Transverse colon (tissue), 4 donors: ENCODE results near the gene LMF2. TPM values are rescaled to one million over a fixed set of nuclear protein-coding genes. Genes with fewer than 3 reads are reported as not detected.

Experiments
- DNase-seq: peaks from one replicate; pipeline ENCODE4 v3.0.0-alpha.2; 2019
- H3K27ac ChIP-seq, 4 donors: fragments of 200-600 bp; sonication (generic); 2 replicates each; pipeline ENCODE4 v1.5.1; 2016 to 2018; ENCODE audit warnings: inconsistent platforms in 4 of 4
- H3K27me3 ChIP-seq: fragments of 200-600 bp; sonication (generic); 2 replicates; pipeline ENCODE4 v1.5.1; 2017; ENCODE audit warnings: inconsistent platforms
- H3K36me3 ChIP-seq, 4 donors: fragments of 200-600 bp; sonication (generic); 2 replicates each; pipeline ENCODE4 v1.5.1; 2017 to 2019; ENCODE audit warnings: inconsistent platforms in 4 of 4
- H3K4me1 ChIP-seq, 4 donors: fragments of 200-600 bp; sonication (generic); 2 replicates each; pipeline ENCODE4 v1.5.1; 2017 to 2020; ENCODE audit warnings: inconsistent platforms in 4 of 4
- H3K4me3 ChIP-seq, 4 donors: fragments of 200-600 bp; sonication (generic); 1 replicate in 1 of 4; 2 replicates in 3 of 4; pipeline versions ENCODE4 v1.5.1 to v1.6.1; 2017 to 2019; ENCODE audit warnings: inconsistent platforms in 4 of 4
- H3K9me3 ChIP-seq, 2 donors: fragments of 200-600 bp; sonication (generic); 2 replicates each; pipeline ENCODE4 v1.5.1; 2017 to 2019; ENCODE audit warnings: inconsistent platforms in 2 of 2
- EP300 ChIP-seq: sonication (generic); formaldehyde crosslinking; IDR thresholded peaks from one replicate; pipeline ENCODE4 v1.6.1; 2017; ENCODE audit warnings: antibody characterized with exemption, low read depth
- POLR2A ChIP-seq: fragments of 450-650 bp; IDR thresholded peaks from one replicate; pipeline ENCODE4 v1.6.1; 2016; ENCODE audit warnings: antibody characterized with exemption, mild to moderate bottlenecking, moderate library complexity
- POLR2AphosphoS5 ChIP-seq, 3 donors: sonication (generic); formaldehyde crosslinking; IDR thresholded peaks; one replicate each; pipeline ENCODE4 v1.6.1; 2016; ENCODE audit warnings: antibody characterized with exemption in 3 of 3
- WGBS, 2 donors: methylation state at CpG; one replicate each; pipeline ENCODE4 v1.1.5; 2018; ENCODE audit warnings: low coverage in 1 of 2; 5-methylcytosine and 5-hydroxymethylcytosine counted together
- in situ Hi-C, 4 donors: fragments of 200-750 bp; cut with MboI; loops; one replicate each; pipeline versions ENCODE4 v1.15.0 to v1.15.1; 2017; ENCODE audit warnings: low sequenced_read_pairs in 3 of 4, low pct_ligation_motif_present in 1 of 4, low pct_unique_long_range_greater_than_20kb in 1 of 4
- intact Hi-C: fragments of 100-400 bp; cut with DNase I; formaldehyde crosslinking; loops from one replicate; pipeline ENCODE4 v1.15.1; 2023; ENCODE audit warnings: low total_unique reads
- total RNA-seq, 4 donors: library from RNA; depleted of rRNA; stranded (reverse); fragments of >200 nt; gene quantifications; one replicate each; pipeline ENCODE4 v1.1.0, GENCODE V29; 2016
- TF ChIP-seq, protein P1 (sequence below), 5 experiments: fragments of 200-600 bp in 3 of 5; fragments of 450-650 bp in 2 of 5; sonication (generic) in 3 of 5; IDR thresholded peaks; 1 replicate in 2 of 5; 2 replicates in 3 of 5; pipeline ENCODE4 v1.5.1; 2016 to 2017; ENCODE audit warnings: antibody characterized with exemption in 5 of 5, inconsistent platforms in 3 of 5, mild to moderate bottlenecking in 2 of 5, moderate library complexity in 1 of 5

The LMF2 gene
- total RNA-seq, 4 donors from 2014 or later, result 54.0 to 119 (median 79.9) TPM

DNA sequence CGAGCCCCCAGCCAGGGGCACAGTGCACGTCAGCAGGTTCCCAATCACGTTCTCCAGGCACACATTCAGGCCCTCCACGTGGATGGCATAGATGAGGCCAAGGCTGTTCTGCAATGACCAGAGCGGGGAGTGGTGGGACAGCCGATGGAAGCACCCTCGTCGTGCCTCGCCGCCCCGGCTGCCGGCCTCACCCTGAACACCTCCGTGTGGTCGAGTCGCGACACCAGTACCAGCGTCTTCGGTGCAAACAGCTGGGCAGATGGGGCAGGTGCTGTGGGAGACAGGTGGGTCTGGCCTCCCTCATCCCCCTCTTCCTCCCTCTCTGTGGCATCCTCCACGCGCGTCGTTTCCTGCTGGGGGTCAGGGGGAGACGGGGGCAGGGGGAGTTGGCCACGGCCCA, 40.2 kb downstream of the LMF2 start:
- in situ Hi-C loops (no loop called here), intact Hi-C loops (no loop called here)
- no peak for TF ChIP-seq POLR2A
- TF ChIP-seq, protein P1, sequence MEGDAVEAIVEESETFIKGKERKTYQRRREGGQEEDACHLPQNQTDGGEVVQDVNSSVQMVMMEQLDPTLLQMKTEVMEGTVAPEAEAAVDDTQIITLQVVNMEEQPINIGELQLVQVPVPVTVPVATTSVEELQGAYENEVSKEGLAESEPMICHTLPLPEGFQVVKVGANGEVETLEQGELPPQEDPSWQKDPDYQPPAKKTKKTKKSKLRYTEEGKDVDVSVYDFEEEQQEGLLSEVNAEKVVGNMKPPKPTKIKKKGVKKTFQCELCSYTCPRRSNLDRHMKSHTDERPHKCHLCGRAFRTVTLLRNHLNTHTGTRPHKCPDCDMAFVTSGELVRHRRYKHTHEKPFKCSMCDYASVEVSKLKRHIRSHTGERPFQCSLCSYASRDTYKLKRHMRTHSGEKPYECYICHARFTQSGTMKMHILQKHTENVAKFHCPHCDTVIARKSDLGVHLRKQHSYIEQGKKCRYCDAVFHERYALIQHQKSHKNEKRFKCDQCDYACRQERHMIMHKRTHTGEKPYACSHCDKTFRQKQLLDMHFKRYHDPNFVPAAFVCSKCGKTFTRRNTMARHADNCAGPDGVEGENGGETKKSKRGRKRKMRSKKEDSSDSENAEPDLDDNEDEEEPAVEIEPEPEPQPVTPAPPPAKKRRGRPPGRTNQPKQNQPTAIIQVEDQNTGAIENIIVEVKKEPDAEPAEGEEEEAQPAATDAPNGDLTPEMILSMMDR (IDR thresholded peaks at IDR 0.05), result no peak
- TF ChIP-seq EP300, result no peak
- Histone ChIP-seq H3K9me3 (no peaks in the 10 kb centered on the region), H3K27me3 (no peaks in the 10 kb centered on the region), H3K4me3 (no peak overlapping the region), H3K4me1 (peaks cover 31 to 38% (median 35%) of the 10 kb centered on the region in 4 donors), H3K36me3 (peaks cover 0 to 48% (median 20%) of the 10 kb centered on the region in 4 donors), H3K27ac (no peak overlapping the region)
- DNase-seq, result no peak
- 92% methylated on average over 24 of the region's 24 CpGs; no CpG with 5 or more reads in 1 of the 2 donors for WGBS, 2 donors

DNA sequence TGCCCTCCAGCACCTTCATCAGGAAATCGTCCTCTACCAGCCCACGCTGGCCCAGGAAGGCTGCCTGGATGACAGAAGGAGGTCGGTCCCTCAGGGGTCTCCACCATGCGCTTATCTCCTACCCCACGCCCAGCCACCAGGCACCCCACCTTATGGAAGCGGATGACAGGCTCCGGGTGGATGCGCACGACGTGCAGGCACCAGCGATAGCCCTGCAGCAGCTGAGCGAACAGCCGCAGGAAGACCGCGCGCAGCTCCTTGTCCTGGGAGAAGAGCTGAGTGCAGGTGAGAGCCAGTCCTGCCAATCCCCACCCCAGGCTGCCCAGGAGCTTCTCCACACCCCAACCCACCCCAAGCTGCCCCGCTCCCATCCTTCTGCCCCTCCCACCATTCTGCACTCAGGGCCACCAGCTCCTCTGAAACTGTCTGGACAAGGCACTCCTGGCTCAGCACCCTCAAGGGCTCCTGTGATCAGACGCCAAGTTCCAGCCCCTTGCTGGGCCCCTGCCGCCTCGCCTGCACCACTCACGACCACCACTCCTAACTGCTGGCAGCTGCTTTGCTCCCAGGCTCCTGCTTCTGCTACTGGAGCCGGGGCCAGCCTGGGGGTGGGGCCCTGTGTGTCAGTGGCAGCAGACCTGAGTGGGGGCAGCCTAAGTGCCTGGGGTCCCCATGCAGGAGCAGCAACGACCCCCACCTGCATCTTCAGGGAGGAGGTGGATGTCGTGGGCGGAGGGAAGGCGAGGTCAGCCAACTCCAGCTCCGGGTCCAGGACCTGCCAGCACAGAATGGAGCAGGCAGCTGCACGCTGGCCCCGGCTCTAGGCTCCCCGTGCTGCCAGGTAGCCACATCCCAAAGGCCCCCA, 42.2 kb downstream of the LMF2 start:
- intact Hi-C loops, result no loop called here
- Histone ChIP-seq H3K4me1 (peaks cover 11 to 22% (median 16%) of the 10 kb centered on the region in 4 donors), H3K9me3 (no peaks in the 10 kb centered on the region), H3K27ac (no peak overlapping the region), H3K36me3 (peaks cover 0 to 65% (median 32%) of the 10 kb centered on the region in 4 donors), H3K4me3 (no peak overlapping the region), H3K27me3 (no peaks in the 10 kb centered on the region)
- no peak for DNase-seq
- 92% methylated on average over 29 of the region's 30 CpGs; no CpG with 5 or more reads in 1 of the 2 donors for WGBS, 2 donors
- in situ Hi-C loops, result no loop called here
- TF ChIP-seq POLR2AphosphoS5 (IDR thresholded peaks at IDR 0.05) (no peak), EP300 (no peak), POLR2A (no peak)
- TF ChIP-seq, protein P1 (IDR thresholded peaks at IDR 0.05), result no peak

DNA sequence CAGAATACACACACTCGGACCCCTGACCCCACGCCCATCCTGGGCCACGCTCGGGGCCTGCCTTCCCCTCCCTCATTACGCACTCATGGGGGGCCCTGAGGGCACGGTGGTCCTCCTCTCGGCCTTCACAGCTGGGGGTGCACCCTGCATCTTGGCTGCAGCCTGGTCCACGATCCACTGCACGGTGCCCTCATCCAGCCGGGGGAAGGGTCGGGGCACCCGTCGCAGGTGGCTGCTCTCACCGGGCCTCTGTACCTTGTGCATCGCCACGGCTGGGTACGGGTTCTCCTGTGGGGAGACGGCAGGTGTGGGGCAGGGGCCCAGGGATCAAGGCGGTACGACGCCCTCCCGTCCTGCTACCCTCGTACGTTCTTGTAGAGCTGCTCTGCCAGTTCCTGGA, 43.1 kb downstream of the LMF2 start:
- Histone ChIP-seq H3K27me3 (no peaks in the 10 kb centered on the region), H3K4me3 (no peak overlapping the region), H3K9me3 (no peaks in the 10 kb centered on the region), H3K4me1 (peaks cover 5 to 13% (median 8%) of the 10 kb centered on the region in 4 donors), H3K27ac (no peak overlapping the region), H3K36me3 (peaks cover 0 to 74% (median 36%) of the 10 kb centered on the region in 4 donors)
- 86% methylated on average over 19 of the region's 24 CpGs; no CpG with 5 or more reads in 1 of the 2 donors for WGBS, 2 donors
- intact Hi-C loops (no loop called here), in situ Hi-C loops (no loop called here)
- DNase-seq, result no peak
- no peak for TF ChIP-seq POLR2A

DNA sequence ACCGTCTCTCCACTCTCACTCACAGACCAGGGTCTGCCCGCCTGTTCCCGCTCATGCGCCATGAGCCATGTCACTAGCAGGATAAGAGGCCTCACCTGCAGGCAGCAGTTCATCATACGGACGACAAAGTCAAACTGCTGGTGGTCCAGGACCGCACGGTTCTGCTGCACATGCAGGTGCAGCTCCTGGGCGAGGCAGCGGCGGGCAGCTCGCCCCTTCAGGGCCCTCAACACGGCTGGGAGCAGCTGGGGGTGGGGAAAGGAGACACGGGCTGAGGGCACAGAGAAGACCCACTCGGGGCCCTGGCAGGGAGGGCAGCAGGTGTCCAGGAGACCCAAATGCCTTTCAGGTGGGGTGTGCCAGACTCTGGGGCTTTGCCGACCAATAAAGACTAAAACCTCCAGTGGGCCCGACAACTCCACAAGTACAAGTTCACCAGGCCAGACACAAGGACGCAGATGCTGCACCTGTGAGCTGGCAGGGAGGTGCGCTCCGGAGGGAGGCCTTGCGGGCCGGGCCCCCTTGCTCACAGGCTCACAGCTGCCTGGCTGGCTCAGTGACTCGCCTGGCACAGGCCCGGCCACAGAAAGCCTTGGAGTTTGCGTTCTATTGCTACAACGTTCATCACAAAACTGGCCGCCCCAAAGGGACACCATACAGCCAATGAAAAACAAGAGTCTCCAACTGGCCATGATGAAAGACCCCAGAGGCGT, 44.2 kb downstream of the LMF2 start:
- no peaks in the 10 kb centered on the region for H3K27me3 ChIP-seq
- intact Hi-C loops, result no loop called here
- TF ChIP-seq, protein P1 (IDR thresholded peaks at IDR 0.05), result no peak
- TF ChIP-seq POLR2A, result no peak
- no peak for TF ChIP-seq EP300
- TF ChIP-seq POLR2AphosphoS5 (IDR thresholded peaks at IDR 0.05), result no peak
- no peak overlapping the region for H3K27ac ChIP-seq
- in situ Hi-C loops, result no loop called here
- H3K36me3 ChIP-seq, result peaks cover 0 to 82% (median 40%) of the 10 kb centered on the region in 4 donors
- no peak overlapping the region for H3K4me3 ChIP-seq
- WGBS, 2 donors, result 93 to 95% methylated on average over 9 to 28 of the region's 28 CpGs
- H3K9me3 ChIP-seq, result no peaks in the 10 kb centered on the region
- no peak for DNase-seq
- peaks cover 0 to 6% (median 0%) of the 10 kb centered on the region in 4 donors for H3K4me1 ChIP-seq
